Pons (tissue), 1 donor: ENCODE results near the gene MCL1.
"Not testable (repeated sequence)": the region's sequence is repeated elsewhere in the genome, so short reads cannot be mapped to it uniquely, and the experiment has no call there.

ENCODE experiments used
- DNase-seq: peaks from one replicate; pipeline ENCODE4 v3.0.0-alpha.2; 2016; ENCODE audit warnings: low spot score

The MCL1 gene

GRCh38 chr1:150602372-150602771, 23.0 kb upstream of the MCL1 start:
- not testable (repeated sequence) for DNase-seq

GRCh38 chr1:150601540-150601939, 22.1 kb upstream of the MCL1 start:
- DNase-seq, result no peak

GRCh38 chr1:150598346-150598745, 18.9 kb upstream of the MCL1 start:
- DNase-seq, result not testable (repeated sequence)

GRCh38 chr1:150596976-150597375, 17.6 kb upstream of the MCL1 start:
- DNase-seq, result no peak

GRCh38 chr1:150596095-150596892, 16.9 kb upstream of the MCL1 start:
- DNase-seq, result no peak

GRCh38 chr1:150582371-150582770, 3.0 kb upstream of the MCL1 start:
- DNase-seq, result no peak

- DNase-seq, result not testable (repeated sequence)
These were observed 2.6 kb upstream of the MCL1 start for GRCh38 chr1:150581962-150582361.

- not testable (repeated sequence) for DNase-seq
These were observed 2.0 kb upstream of the MCL1 start for GRCh38 chr1:150581437-150581836.

- DNase-seq, result not testable (repeated sequence)
These were observed 1.6 kb upstream of the MCL1 start for GRCh38 chr1:150580966-150581365.

- no peak for DNase-seq
These were observed 684 bp upstream of the MCL1 start for GRCh38 chr1:150579945-150580642.

- DNase-seq, result peak; percentile 59
These were observed 919 bp downstream of the MCL1 start for GRCh38 chr1:150578272-150579109.

GRCh38 chr1:150577557-150578271, 1.7 kb downstream of the MCL1 start:
- peak; percentile 31 for DNase-seq

GRCh38 chr1:150576794-150577556, 2.4 kb downstream of the MCL1 start:
- DNase-seq, result peak; percentile 17

- DNase-seq, result no peak
These were observed 3.1 kb downstream of the MCL1 start for GRCh38 chr1:150576367-150576711.

GRCh38 chr1:150575518-150576366, 3.7 kb downstream of the MCL1 start:
- no peak for DNase-seq

GRCh38 chr1:150575072-150575489, 4.3 kb downstream of the MCL1 start:
- DNase-seq, result no peak

- DNase-seq, result no peak
These were observed 4.9 kb downstream of the MCL1 start for GRCh38 chr1:150574260-150575071.

- not testable (repeated sequence) for DNase-seq
These were observed 5.8 kb downstream of the MCL1 start for GRCh38 chr1:150573648-150574071.
